Measurements from ENCODE around the gene CCDC33. TPM values are rescaled to one million over a fixed set of nuclear protein-coding genes. Genes with fewer than 3 reads are reported as not detected.

The CCDC33 gene
- total RNA-seq, 4 donors from 2014 or later = not detected

DNA sequence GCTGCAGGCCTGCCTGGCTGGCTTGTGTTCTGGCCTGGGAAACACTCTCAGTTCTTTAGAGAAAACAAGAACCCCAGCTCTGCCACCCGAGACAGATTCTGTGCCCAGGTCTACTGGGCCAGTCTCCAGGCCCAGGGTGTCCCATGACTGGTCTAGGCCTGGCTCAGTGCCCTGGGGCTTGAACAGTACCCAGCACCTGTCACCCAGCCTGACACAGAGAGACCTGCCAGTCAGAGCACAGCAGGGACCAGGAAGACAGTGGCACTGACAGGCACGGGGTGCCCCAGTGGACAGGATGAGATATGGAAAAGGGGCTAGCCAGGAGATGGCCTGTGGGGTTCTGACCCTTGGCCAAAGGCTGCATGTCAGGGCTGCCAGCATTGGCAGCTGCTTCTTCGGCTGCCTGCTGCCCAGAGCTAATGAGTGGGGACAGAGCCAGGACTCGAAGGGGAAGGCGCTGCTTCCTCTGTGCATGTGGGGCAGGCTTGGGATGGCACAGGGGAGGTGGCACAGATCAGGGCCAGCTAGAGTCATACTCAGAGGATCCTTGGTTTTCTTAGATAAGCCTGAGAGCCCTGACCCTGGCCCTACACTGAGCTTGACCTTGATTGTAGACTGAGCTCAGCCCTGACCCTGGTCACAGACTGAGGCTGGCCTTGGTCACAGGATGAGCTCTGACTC is 15.1 kb downstream of the CCDC33 start:
- H3K27ac ChIP-seq = no peak overlapping the region
- no peaks in the 10 kb centered on the region for H3K4me1 ChIP-seq
- WGBS, 2 donors = 60 to 81% methylated on average over 5 of the region's 5 CpGs
- peaks cover 0 to 10% of the 10 kb centered on the region in 2 donors for H3K27me3 ChIP-seq
- H3K36me3 ChIP-seq = no peaks in the 10 kb centered on the region
- H3K4me3 ChIP-seq = no peak overlapping the region
- TF ChIP-seq, protein P1, sequence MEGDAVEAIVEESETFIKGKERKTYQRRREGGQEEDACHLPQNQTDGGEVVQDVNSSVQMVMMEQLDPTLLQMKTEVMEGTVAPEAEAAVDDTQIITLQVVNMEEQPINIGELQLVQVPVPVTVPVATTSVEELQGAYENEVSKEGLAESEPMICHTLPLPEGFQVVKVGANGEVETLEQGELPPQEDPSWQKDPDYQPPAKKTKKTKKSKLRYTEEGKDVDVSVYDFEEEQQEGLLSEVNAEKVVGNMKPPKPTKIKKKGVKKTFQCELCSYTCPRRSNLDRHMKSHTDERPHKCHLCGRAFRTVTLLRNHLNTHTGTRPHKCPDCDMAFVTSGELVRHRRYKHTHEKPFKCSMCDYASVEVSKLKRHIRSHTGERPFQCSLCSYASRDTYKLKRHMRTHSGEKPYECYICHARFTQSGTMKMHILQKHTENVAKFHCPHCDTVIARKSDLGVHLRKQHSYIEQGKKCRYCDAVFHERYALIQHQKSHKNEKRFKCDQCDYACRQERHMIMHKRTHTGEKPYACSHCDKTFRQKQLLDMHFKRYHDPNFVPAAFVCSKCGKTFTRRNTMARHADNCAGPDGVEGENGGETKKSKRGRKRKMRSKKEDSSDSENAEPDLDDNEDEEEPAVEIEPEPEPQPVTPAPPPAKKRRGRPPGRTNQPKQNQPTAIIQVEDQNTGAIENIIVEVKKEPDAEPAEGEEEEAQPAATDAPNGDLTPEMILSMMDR (IDR thresholded peaks at IDR 0.05) = no peak
- TF ChIP-seq POLR2A (IDR thresholded peaks at IDR 0.05) (no peak), EP300 (IDR thresholded peaks at IDR 0.05) (no peak)
- H3K9me3 ChIP-seq = no peaks in the 10 kb centered on the region
- DNase-seq (ENCODE audit: low spot score in 2 of 2) = no peak

DNA sequence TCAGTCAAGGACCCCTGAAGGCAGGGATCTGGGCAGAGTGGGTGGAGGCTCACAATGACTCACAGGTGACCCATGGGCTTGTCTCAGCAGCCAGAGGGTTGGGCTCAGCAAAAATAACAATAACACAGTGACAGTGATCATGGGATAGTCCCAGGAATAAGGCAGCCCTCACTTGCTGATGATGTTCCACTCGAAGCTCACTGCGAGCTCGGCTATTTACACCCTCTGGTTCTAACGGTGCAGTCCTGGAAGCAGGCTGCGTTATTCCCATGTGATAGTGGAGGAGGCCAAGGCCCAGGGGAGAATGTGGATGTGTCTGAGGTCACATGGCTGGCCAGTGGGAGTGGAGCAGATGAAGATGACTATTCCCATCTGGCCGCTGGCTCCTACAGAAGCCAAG is 16.2 kb downstream of the CCDC33 start:
- Histone ChIP-seq H3K9me3 (no peaks in the 10 kb centered on the region), H3K36me3 (no peaks in the 10 kb centered on the region), H3K27ac (no peak overlapping the region), H3K4me1 (no peaks in the 10 kb centered on the region), H3K27me3 (no peaks in the 10 kb centered on the region), H3K4me3 (no peak overlapping the region)
- 73 to 74% methylated on average over 6 of the region's 6 CpGs for WGBS, 2 donors
- DNase-seq (ENCODE audit: low spot score in 2 of 2) = no peak
- TF ChIP-seq, protein P1 (IDR thresholded peaks at IDR 0.05) = no peak
- TF ChIP-seq EP300 (IDR thresholded peaks at IDR 0.05) (no peak), POLR2A (IDR thresholded peaks at IDR 0.05) (no peak)

DNA sequence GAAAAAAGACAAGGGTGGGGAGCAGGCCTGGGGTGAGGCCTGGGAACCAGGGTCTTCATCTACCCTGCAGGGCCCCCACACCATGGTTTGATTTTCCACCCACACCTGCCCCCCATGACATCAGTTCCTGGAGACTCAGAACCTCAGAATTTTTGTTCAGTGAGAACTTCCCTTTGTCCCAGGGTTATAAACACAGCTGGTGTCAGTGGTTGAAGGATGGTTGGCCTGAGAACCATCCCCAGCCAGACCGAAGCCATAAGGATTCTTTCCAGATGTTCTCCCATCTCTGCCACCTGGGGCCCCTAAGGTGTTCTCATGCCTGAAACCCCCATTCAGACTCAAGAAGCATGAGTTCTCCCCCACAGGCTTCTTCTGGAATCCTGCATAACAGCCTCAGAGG is 16.6 kb downstream of the CCDC33 start:
- 47 to 77% methylated on average over 1 of the region's 1 CpG for WGBS, 2 donors
- H3K36me3 ChIP-seq = no peaks in the 10 kb centered on the region
- no peaks in the 10 kb centered on the region for H3K9me3 ChIP-seq
- TF ChIP-seq EP300 (IDR thresholded peaks at IDR 0.05) (no peak), POLR2A (IDR thresholded peaks at IDR 0.05) (no peak)
- TF ChIP-seq, protein P1 (IDR thresholded peaks at IDR 0.05) = no peak
- H3K4me1 ChIP-seq = no peaks in the 10 kb centered on the region
- no peaks in the 10 kb centered on the region for H3K27me3 ChIP-seq
- DNase-seq (ENCODE audit: low spot score in 2 of 2) = no peak
- H3K27ac ChIP-seq = no peak overlapping the region
- H3K4me3 ChIP-seq = no peak overlapping the region

DNA sequence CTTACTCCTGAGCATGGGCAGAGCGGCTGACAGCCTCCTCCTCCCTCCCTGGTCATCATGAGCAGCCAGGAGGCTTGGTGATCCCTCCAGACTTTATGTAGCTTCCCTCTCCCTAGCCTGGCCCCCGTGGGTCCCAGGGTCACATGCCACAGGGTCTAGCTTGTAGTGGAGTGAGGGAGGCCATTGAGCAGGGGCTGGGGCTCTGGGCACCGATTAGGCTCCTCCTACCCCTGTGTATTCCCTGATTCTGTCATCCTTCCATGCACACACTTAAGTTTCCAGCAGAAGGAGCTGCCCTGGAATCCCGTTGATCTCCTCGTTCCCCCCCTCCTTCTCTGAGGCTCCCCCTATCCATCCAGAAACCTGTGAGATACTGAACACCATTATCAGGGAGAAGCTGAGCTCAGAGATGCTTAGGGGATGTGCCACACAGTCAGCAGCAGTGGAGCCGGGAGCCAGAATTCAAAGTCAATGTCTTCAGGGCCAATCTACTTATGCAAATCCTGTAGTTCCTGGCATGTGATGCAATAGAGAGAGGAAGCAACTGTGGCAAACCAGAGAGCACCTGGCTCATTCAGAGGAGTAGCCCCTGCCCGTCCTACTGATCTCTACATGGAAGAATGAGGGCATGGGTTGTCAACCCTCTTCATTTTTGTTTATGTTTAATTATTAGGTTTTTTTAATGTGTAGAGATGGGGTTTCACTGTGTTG is 17.2 kb downstream of the CCDC33 start:
- no peak for DNase-seq (ENCODE audit: low spot score in 2 of 2)
- TF ChIP-seq POLR2A (IDR thresholded peaks at IDR 0.05) (no peak), EP300 (IDR thresholded peaks at IDR 0.05) (no peak)
- TF ChIP-seq, protein P1 (IDR thresholded peaks at IDR 0.05) = no peak
- Histone ChIP-seq H3K27ac (no peak overlapping the region), H3K4me3 (no peak overlapping the region), H3K4me1 (no peaks in the 10 kb centered on the region), H3K36me3 (no peaks in the 10 kb centered on the region), H3K27me3 (no peaks in the 10 kb centered on the region), H3K9me3 (no peaks in the 10 kb centered on the region)
- WGBS, 2 donors = 24 to 35% methylated on average over 7 of the region's 7 CpGs

DNA sequence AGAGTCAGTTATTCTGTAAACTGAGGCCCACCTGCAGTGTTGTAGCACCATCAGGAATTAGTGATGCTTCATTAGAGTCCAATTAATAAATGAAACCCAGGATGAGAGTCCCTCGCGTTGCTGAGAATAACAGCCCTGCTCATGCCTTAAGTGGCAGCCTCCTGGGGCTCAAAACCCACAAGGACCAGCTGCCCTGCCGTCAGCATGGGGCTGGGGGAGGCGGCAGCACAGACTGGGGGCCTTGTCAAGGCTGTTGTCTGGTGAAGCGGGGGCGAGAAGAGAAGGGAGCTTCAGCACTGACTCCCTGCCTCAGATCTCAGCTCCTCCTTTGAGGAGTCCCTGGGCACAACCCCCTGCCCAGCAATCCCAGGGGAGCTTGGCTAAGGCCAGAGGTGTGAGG is 21.0 kb downstream of the CCDC33 start:
- H3K36me3 ChIP-seq = no peaks in the 10 kb centered on the region
- 62 to 65% methylated on average over 6 of the region's 6 CpGs for WGBS, 2 donors
- no peaks in the 10 kb centered on the region for H3K9me3 ChIP-seq
- H3K27me3 ChIP-seq = peaks cover 0 to 29% of the 10 kb centered on the region in 2 donors
- H3K4me1 ChIP-seq = no peaks in the 10 kb centered on the region
- DNase-seq (ENCODE audit: low spot score in 2 of 2) = no peak
- TF ChIP-seq EP300 (IDR thresholded peaks at IDR 0.05) = no peak
- TF ChIP-seq, protein P1 (IDR thresholded peaks at IDR 0.05) = no peak
- TF ChIP-seq POLR2A (IDR thresholded peaks at IDR 0.05) = no peak
- no peak overlapping the region for H3K27ac ChIP-seq
- H3K4me3 ChIP-seq = no peak overlapping the region
